Neural progenitor cell (in vitro differentiated cells): ENCODE measurements around the gene PHLDB2.

Source experiments
- EZH2 ChIP-seq: fragments of 200-600 bp; sonication (generic); IDR thresholded peaks from 2 replicates; pipeline ENCODE4 v1.6.1; 2017; ENCODE audit warnings: antibody characterized with exemption, mild to moderate bottlenecking, moderate library complexity
- EZH2phosphoT487 ChIP-seq: fragments of 200-600 bp; sonication (generic); IDR thresholded peaks from 2 replicates; pipeline ENCODE4 v1.6.1; 2017; ENCODE audit warnings: antibody characterized with exemption
- TF ChIP-seq, protein P1 (sequence below): fragments of 200-600 bp; sonication (generic); IDR thresholded peaks from 2 replicates; pipeline ENCODE4 v1.5.1; 2017; ENCODE audit warnings: antibody characterized with exemption, mild to moderate bottlenecking

DNA sequence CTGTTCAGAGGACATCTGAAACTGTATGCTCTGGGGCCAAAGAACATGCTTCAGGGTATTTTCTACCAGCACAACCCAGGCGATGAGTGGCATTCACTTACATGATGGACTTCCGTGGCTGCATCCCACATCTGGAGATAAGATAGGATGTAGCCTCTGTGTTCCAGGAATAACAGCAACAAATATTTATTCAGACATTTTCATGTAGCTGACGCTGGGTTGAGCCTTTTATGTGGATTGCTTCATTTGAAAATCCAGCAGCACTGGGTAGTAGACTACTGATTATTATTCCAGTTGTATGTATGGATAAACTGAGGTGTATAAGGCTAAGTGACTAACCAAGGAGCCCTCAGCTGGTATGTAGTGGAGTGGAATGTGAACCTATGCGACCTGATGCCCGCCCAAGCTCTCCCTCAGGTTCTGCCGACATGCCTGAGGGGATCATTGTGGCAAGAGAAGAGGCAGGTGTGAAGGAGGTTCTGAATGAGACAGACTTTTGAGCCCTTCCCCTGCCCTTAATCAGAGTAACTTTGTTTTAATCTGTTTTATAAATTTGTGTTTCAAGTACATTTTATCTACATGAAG, 93.9 kb downstream of the PHLDB2 start:
- TF ChIP-seq, protein P1, sequence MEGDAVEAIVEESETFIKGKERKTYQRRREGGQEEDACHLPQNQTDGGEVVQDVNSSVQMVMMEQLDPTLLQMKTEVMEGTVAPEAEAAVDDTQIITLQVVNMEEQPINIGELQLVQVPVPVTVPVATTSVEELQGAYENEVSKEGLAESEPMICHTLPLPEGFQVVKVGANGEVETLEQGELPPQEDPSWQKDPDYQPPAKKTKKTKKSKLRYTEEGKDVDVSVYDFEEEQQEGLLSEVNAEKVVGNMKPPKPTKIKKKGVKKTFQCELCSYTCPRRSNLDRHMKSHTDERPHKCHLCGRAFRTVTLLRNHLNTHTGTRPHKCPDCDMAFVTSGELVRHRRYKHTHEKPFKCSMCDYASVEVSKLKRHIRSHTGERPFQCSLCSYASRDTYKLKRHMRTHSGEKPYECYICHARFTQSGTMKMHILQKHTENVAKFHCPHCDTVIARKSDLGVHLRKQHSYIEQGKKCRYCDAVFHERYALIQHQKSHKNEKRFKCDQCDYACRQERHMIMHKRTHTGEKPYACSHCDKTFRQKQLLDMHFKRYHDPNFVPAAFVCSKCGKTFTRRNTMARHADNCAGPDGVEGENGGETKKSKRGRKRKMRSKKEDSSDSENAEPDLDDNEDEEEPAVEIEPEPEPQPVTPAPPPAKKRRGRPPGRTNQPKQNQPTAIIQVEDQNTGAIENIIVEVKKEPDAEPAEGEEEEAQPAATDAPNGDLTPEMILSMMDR: no peak
- TF ChIP-seq EZH2 (no peak), EZH2phosphoT487 (no peak)
